Activated T-helper 1 cell treated with anti-CD3 and anti-CD28 coated beads, Interleukin-12 subunit alpha, Interleukin-12 subunit beta, Interleukin-2, Interleukin-4 antibody, amounts not matched to agents 30 ng/mL and 10 ng/mL and 1 ng/mL, durations not matched to agents 14 hours and 24 hours and 36 hours (primary cell): ENCODE data around the gene MYH3. TPM values are rescaled to one million over a fixed set of nuclear protein-coding genes. Genes with fewer than 3 reads are reported as not detected.

Source experiments
- DNase-seq: peaks from one replicate; pipeline ENCODE4 v3.0.0; 2021; ENCODE audit warnings: low spot score
- H3K27ac Mint-ChIP-seq: one replicate; pipeline ENCODE4 v1.8.0; 2021; ENCODE audit warnings: mild to moderate bottlenecking, mixed read lengths
- H3K27me3 Mint-ChIP-seq: one replicate; pipeline ENCODE4 v1.8.0; 2022; ENCODE audit warnings: mild to moderate bottlenecking, moderate library complexity, mixed read lengths; ENCODE audit not compliant: insufficient read depth
- H3K36me3 Mint-ChIP-seq: one replicate; pipeline ENCODE4 v1.8.0; 2021; ENCODE audit warnings: low read depth, mixed read lengths
- H3K4me1 Mint-ChIP-seq: one replicate; pipeline ENCODE4 v1.8.0; 2021; ENCODE audit warnings: low read depth, mixed read lengths
- H3K4me3 Mint-ChIP-seq: one replicate; pipeline ENCODE4 v1.8.0; 2021; ENCODE audit warnings: mild to moderate bottlenecking, moderate library complexity, mixed read lengths
- H3K9me3 Mint-ChIP-seq: one replicate; pipeline ENCODE4 v1.8.0; 2021; ENCODE audit warnings: mixed read lengths
- intact Hi-C: fragments of 100-400 bp; cut with micrococcal nuclease; formaldehyde crosslinking; loops from one replicate; pipeline ENCODE4 v1.15.1; 2024
- total RNA-seq: library from RNA; stranded (reverse); gene quantifications from 2 replicates; pipeline ENCODE4 v1.2.3, GENCODE V29; 2022

Gene MYH3
- total RNA-seq, 1 donor from 2014 or later = 6.5 TPM

DNA sequence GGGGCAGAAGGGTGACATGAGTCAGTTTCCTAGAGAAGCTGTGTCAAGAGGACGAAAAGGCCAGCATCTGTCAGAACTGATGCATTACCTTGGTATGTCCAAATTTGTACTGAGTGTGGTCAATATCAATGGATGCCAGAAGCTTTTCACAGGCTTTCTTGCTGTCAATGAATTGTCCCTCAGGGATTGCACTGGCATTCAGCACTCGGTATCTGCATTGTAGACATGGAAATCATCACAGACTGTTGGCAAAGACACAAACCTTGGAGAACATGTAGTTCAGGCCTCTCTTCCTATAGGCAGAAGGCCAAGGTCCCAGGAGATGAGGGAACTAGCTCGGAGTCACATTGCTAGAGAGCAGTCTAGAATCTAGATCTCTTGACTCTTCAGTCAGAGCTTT, 16.6 kb downstream of the MYH3 start:
- intact Hi-C loops = no loop called here
- Mint-ChIP-seq H3K27ac (no peak overlapping the region), H3K27me3 (no peaks in the 10 kb centered on the region), H3K4me3 (no peak overlapping the region), H3K9me3 (no peaks in the 10 kb centered on the region), H3K4me1 (peaks cover 4% of the 10 kb centered on the region), H3K36me3 (peaks cover 18% of the 10 kb centered on the region)
- no peak for DNase-seq

DNA sequence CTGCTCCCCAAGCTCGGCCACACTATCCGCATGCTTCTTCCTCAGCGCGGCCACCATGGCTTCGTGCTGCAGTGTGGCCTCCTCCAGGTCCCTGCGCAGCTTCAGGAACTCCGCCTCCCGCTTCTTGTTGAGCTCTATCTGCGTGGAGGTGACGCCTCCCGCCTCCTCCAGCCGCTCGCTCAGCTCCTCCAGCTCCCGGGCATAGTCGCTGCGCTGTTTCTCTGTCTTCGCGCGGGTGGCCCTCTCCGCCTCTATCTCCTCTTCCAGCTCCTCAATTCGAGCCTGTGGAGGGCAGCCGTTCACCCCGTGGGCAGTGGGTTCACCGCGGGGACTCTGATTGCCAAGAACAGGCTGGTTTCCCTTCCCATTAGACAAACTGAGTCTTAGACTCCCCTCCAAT, 19.0 kb downstream of the MYH3 start:
- Mint-ChIP-seq H3K4me3 (no peak overlapping the region), H3K4me1 (peaks cover 9% of the 10 kb centered on the region), H3K36me3 (peaks cover 18% of the 10 kb centered on the region), H3K9me3 (no peaks in the 10 kb centered on the region), H3K27me3 (no peaks in the 10 kb centered on the region), H3K27ac (no peak overlapping the region)
- intact Hi-C loops = no loop called here
- no peak for DNase-seq

DNA sequence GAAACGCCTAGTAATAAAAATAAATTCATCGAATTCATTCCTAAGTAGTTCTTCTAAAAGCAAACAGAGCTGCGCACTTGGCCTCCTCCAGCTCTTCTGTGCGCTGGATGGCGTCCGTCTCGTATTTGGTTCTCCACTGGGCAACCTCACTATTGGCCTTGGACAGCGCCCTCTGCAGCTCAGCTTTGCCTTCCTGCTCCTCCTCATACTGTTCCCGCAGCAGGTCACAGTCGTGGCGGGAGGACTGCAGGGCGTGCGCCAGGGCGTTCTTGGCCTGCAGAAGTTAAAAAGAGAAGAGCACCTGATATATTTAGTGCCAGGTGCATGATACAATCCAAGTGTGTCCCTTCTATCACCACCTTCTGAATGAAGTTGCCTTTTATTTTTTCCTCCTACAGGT, 21.8 kb downstream of the MYH3 start:
- H3K4me1 Mint-ChIP-seq = peaks cover 9% of the 10 kb centered on the region

GRCh38 chr17:10633738-10634379, 23.2 kb downstream of the MYH3 start:
- H3K27ac Mint-ChIP-seq = no peak overlapping the region
- H3K9me3 Mint-ChIP-seq = no peaks in the 10 kb centered on the region
- intact Hi-C loops = loop anchor here (5.0 kb wide), 1 partner anchor 213 kb away; no protein-coding TSS in a partner anchor

More for the DNA sequence above, 21.8 kb downstream of the MYH3 start:
- Mint-ChIP-seq H3K27ac (no peak overlapping the region), H3K9me3 (no peaks in the 10 kb centered on the region), H3K27me3 (no peaks in the 10 kb centered on the region), H3K4me3 (no peak overlapping the region), H3K36me3 (peaks cover 23% of the 10 kb centered on the region)
- intact Hi-C loops = no loop called here
- no peak for DNase-seq

DNA sequence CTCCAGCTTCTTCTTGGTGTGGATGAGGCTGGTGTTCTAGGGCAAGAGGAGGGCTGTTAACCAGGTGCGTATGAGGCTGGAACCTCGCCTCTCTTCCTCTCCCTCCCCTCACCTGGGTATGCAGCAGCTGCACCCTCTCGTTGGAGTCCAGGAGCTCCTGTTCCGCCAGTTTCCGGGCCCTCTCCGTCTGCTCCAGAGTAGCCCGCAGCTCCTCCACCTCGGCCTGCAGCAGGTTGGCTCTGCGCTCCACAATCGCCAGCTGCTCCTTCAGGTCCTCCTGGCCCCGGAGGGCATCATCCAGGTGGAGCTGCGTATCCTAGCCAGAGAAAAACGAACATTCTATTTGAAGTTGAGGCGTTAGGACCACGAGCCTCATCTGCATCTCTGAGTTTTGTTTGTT, 25.4 kb downstream of the MYH3 start:
- no peaks in the 10 kb centered on the region for H3K27me3 Mint-ChIP-seq
- no peak for DNase-seq
- H3K4me3 Mint-ChIP-seq = no peak overlapping the region
- intact Hi-C loops = loop anchor here (5.0 kb wide), 1 partner anchor 216 kb away; no protein-coding TSS in a partner anchor
- H3K9me3 Mint-ChIP-seq = no peaks in the 10 kb centered on the region
- H3K36me3 Mint-ChIP-seq = peaks cover 17% of the 10 kb centered on the region
- peaks cover 9% of the 10 kb centered on the region for H3K4me1 Mint-ChIP-seq
- no peak overlapping the region for H3K27ac Mint-ChIP-seq

More at GRCh38 chr17:10633738-10634379, 23.2 kb downstream of the MYH3 start:
- H3K4me1 Mint-ChIP-seq = peaks cover 9% of the 10 kb centered on the region
- no peaks in the 10 kb centered on the region for H3K27me3 Mint-ChIP-seq
- peaks cover 20% of the 10 kb centered on the region for H3K36me3 Mint-ChIP-seq
- H3K4me3 Mint-ChIP-seq = no peak overlapping the region
- DNase-seq = no peak

- Mint-ChIP-seq H3K9me3 (no peaks in the 10 kb centered on the region), H3K36me3 (peaks cover 17% of the 10 kb centered on the region)
- intact Hi-C loops = loop anchor here (5.0 kb wide), 1 partner anchor 216 kb away; no protein-coding TSS in a partner anchor
These were observed 25.9 kb downstream of the MYH3 start for GRCh38 chr17:10631048-10631700.

DNA sequence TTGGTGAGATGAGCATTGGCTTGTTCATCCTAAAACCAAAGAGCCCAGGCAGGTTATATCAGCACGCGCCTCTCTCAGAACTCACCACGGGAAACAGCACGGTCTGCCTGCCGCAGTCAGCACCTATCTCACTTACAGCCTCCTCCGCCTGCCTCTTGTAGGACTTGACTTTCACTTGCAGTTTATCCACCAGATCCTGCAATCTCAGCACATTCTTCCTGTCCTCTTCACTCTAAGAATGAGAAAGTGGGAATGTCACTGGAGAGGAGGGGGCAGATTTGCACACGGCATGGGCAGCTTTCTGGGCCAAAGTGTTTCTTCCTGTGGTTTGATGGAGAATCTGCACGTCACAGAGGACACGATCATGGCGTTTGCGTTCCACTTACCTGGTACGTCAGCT, 27.4 kb downstream of the MYH3 start:
- no peak overlapping the region for H3K27ac Mint-ChIP-seq
- no peak overlapping the region for H3K4me3 Mint-ChIP-seq
- peaks cover 4% of the 10 kb centered on the region for H3K4me1 Mint-ChIP-seq
- intact Hi-C loops = loop anchor here (5.0 kb wide), 1 partner anchor 218 kb away; no protein-coding TSS in a partner anchor
- DNase-seq = no peak
- H3K27me3 Mint-ChIP-seq = no peaks in the 10 kb centered on the region
- peaks cover 14% of the 10 kb centered on the region for H3K36me3 Mint-ChIP-seq
- no peaks in the 10 kb centered on the region for H3K9me3 Mint-ChIP-seq

More at GRCh38 chr17:10631048-10631700, 25.9 kb downstream of the MYH3 start:
- Mint-ChIP-seq H3K4me1 (peaks cover 9% of the 10 kb centered on the region), H3K27ac (no peak overlapping the region), H3K4me3 (no peak overlapping the region), H3K27me3 (no peaks in the 10 kb centered on the region)
- no peak for DNase-seq

- H3K4me3 Mint-ChIP-seq = no peak overlapping the region
- intact Hi-C loops = no loop called here
- H3K27ac Mint-ChIP-seq = no peak overlapping the region
- H3K27me3 Mint-ChIP-seq = no peaks in the 10 kb centered on the region
- H3K9me3 Mint-ChIP-seq = no peaks in the 10 kb centered on the region
- no peaks in the 10 kb centered on the region for H3K4me1 Mint-ChIP-seq
- no peak for DNase-seq
- H3K36me3 Mint-ChIP-seq = peaks cover 11% of the 10 kb centered on the region
These were observed 28.4 kb downstream of the MYH3 start for GRCh38 chr17:10628756-10629155.

DNA sequence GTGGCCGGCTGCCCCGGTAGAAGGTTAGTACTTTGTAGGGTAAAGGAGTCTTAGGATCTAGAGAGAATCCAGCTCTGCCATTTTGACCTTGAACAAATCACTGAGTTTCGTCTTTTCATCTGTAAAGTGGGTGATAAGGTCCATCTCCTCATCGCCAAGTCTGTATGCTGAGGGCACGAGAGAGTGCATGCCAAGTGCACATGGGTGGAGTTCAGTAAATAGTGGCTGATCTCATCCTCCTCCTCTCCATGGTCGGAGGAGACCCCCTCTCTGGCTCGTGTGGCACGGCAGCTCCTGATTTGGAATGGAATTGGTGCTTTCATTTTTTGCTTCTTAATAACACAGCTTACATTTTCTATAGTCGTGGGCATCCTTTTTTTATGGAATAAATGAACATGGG, 30.7 kb downstream of the MYH3 start:
- no peak overlapping the region for H3K27ac Mint-ChIP-seq
- H3K4me3 Mint-ChIP-seq = no peak overlapping the region
- peaks cover 1% of the 10 kb centered on the region for H3K27me3 Mint-ChIP-seq
- intact Hi-C loops = no loop called here
- H3K9me3 Mint-ChIP-seq = no peaks in the 10 kb centered on the region
- H3K4me1 Mint-ChIP-seq = no peaks in the 10 kb centered on the region
- H3K36me3 Mint-ChIP-seq = peaks cover 8% of the 10 kb centered on the region
- no peak for DNase-seq

DNA sequence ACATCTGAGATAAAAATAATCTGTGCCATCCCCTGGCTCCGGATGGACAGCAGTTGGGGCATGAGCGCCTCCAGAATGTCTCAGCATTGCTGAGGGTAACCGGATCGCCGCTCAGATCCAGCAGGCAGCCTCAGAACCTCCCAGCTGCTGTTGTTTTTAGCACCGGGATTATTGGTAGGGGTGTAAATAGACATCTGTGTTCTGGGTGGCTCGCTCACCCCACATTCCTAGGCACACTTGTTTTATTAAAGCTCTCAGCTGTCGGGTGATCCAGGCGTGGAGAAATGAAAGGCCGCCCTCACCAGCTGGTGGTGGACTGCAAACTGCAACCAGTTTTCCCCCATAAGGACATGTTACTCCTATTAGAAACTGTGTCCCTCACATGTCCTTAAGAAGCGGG, 32.1 kb downstream of the MYH3 start:
- Mint-ChIP-seq H3K4me1 (no peaks in the 10 kb centered on the region), H3K27me3 (peaks cover 1% of the 10 kb centered on the region), H3K9me3 (no peaks in the 10 kb centered on the region), H3K36me3 (peaks cover 5% of the 10 kb centered on the region), H3K4me3 (no peak overlapping the region), H3K27ac (no peak overlapping the region)
- DNase-seq = no peak
- intact Hi-C loops = no loop called here

GRCh38 chr17:10623737-10624338, 33.3 kb downstream of the MYH3 start:
- no peaks in the 10 kb centered on the region for H3K9me3 Mint-ChIP-seq
- no peak overlapping the region for H3K4me3 Mint-ChIP-seq
- H3K36me3 Mint-ChIP-seq = peaks cover 2% of the 10 kb centered on the region
- no peak for DNase-seq
- no peaks in the 10 kb centered on the region for H3K4me1 Mint-ChIP-seq
- peaks cover 1% of the 10 kb centered on the region for H3K27me3 Mint-ChIP-seq
- H3K27ac Mint-ChIP-seq = no peak overlapping the region
- intact Hi-C loops = no loop called here

- Mint-ChIP-seq H3K36me3 (no peaks in the 10 kb centered on the region), H3K9me3 (no peaks in the 10 kb centered on the region), H3K27me3 (peaks cover 1% of the 10 kb centered on the region), H3K4me3 (no peak overlapping the region), H3K27ac (no peak overlapping the region), H3K4me1 (no peaks in the 10 kb centered on the region)
- intact Hi-C loops = no loop called here
- DNase-seq = no peak
These were observed 34.3 kb downstream of the MYH3 start for GRCh38 chr17:10622617-10623485.
